Neural crest cell (in vitro differentiated cells): ENCODE measurements around the gene B3GLCT. TPM values are rescaled to one million over a fixed set of nuclear protein-coding genes. Genes with fewer than 3 reads are reported as not detected.
A peak's percentile ranks its signal among the peaks of the same experiment; 100 is the strongest.

Source experiments
- DNase-seq: peaks from one replicate; pipeline ENCODE4 v3.0.0; 2021; ENCODE audit warnings: low read depth, mixed read lengths, low spot score
- H3K27ac Mint-ChIP-seq: one replicate; pipeline ENCODE4 v1.8.0; 2021; ENCODE audit warnings: mild to moderate bottlenecking, mixed read lengths; ENCODE audit not compliant: unreplicated experiment
- H3K27me3 Mint-ChIP-seq: 2 replicates; pipeline ENCODE4 v1.8.0; 2021; ENCODE audit warnings: low read depth, mild to moderate bottlenecking, mixed read lengths
- H3K36me3 Mint-ChIP-seq: 2 replicates; pipeline ENCODE4 v1.8.0; 2021; ENCODE audit warnings: low read depth, mild to moderate bottlenecking, mixed read lengths
- H3K4me1 Mint-ChIP-seq: 2 replicates; pipeline ENCODE4 v1.8.0; 2021; ENCODE audit warnings: mixed read lengths
- H3K4me3 Mint-ChIP-seq: one replicate; pipeline ENCODE4 v1.8.0; 2021; ENCODE audit warnings: mild to moderate bottlenecking, mixed read lengths
- H3K9me3 Mint-ChIP-seq: 2 replicates; pipeline ENCODE4 v1.8.0; 2021; ENCODE audit warnings: mixed read lengths
- total RNA-seq: library from RNA; stranded (reverse); gene quantifications from 2 replicates; pipeline ENCODE4 v1.2.1, GENCODE V29; 2021
- TF ChIP-seq, protein P1 (sequence below): fragments of 200-600 bp; sonication (generic); conservative IDR thresholded peaks from 2 replicates; pipeline ENCODE4 v1.5.0; 2021; ENCODE audit warnings: antibody characterized with exemption, mild to moderate bottlenecking

B3GLCT gene
- total RNA-seq, 1 donor from 2014 or later: 16.8 TPM

DNA sequence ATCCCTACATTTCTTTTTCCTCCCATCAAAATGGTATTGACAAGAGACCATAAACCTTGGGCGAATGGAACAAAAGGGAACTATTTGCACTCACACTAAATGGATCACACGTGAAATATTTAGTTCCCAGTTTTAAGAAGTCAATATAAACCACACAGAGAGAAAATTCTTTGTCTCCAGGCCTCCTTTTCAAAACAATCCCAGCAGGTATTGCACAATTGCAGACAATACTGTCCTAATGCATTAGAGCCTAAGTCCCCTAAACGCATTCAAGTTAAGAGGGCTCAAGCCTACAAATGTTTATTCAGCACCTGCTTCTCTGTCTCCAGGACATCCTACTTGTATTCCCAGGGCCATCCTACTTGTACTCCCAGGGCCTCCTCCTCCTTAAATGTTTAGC is 1.3 kb upstream of the B3GLCT start:
- H3K27me3 Mint-ChIP-seq: no peaks in the 10 kb centered on the region
- no peaks in the 10 kb centered on the region for H3K9me3 Mint-ChIP-seq
- no peak overlapping the region for H3K27ac Mint-ChIP-seq
- TF ChIP-seq, protein P1, sequence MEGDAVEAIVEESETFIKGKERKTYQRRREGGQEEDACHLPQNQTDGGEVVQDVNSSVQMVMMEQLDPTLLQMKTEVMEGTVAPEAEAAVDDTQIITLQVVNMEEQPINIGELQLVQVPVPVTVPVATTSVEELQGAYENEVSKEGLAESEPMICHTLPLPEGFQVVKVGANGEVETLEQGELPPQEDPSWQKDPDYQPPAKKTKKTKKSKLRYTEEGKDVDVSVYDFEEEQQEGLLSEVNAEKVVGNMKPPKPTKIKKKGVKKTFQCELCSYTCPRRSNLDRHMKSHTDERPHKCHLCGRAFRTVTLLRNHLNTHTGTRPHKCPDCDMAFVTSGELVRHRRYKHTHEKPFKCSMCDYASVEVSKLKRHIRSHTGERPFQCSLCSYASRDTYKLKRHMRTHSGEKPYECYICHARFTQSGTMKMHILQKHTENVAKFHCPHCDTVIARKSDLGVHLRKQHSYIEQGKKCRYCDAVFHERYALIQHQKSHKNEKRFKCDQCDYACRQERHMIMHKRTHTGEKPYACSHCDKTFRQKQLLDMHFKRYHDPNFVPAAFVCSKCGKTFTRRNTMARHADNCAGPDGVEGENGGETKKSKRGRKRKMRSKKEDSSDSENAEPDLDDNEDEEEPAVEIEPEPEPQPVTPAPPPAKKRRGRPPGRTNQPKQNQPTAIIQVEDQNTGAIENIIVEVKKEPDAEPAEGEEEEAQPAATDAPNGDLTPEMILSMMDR: no peak
- no peaks in the 10 kb centered on the region for H3K36me3 Mint-ChIP-seq
- DNase-seq: no peak
- H3K4me1 Mint-ChIP-seq: peaks cover 18% of the 10 kb centered on the region
- H3K4me3 Mint-ChIP-seq: peak overlapping the region; percentile 85

DNA sequence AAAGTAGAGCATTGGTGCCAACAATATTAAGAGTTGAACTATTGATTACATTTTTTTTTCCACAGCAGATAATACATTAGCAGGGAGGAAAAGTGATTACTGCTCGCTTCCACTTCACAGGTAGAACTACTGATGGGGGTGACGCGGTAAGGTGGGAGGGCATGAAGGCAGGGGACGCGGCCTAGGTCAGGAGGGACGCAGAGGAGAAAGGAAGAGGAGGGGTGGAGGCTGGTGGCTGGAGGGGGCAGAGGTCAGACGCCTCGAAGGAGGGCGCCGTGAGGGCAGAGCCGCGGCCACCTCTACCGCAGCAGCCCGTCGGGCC is 287 bp upstream of the B3GLCT start:
- Mint-ChIP-seq H3K9me3 (no peaks in the 10 kb centered on the region), H3K27ac (no peak overlapping the region), H3K4me3 (peak overlapping the region; percentile 85), H3K36me3 (no peaks in the 10 kb centered on the region), H3K4me1 (peaks cover 22% of the 10 kb centered on the region), H3K27me3 (no peaks in the 10 kb centered on the region)
- no peak for DNase-seq
- TF ChIP-seq, protein P1: no peak

DNA sequence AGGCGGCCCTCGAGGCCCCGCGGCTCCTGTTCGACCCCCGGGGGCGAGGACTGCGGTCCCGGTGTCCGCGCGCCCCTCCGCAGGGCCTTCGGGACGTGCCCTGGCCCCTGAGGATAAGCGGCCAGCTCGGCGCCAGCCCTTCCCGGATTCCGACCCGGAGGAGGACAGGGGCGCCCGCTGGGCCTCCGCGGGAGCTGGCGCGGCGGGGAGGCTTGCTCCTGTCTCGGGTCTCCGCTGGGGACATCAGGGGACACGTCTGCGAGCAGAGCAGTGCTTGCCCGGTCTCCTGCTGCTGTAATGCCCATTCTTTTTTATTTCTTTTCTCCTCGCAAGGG is 829 bp downstream of the B3GLCT start:
- no peaks in the 10 kb centered on the region for H3K9me3 Mint-ChIP-seq
- no peaks in the 10 kb centered on the region for H3K27me3 Mint-ChIP-seq
- TF ChIP-seq, protein P1: no peak
- no peaks in the 10 kb centered on the region for H3K36me3 Mint-ChIP-seq
- peaks cover 28% of the 10 kb centered on the region for H3K4me1 Mint-ChIP-seq
- peak; percentile 47 for DNase-seq
- H3K27ac Mint-ChIP-seq: no peak overlapping the region
- H3K4me3 Mint-ChIP-seq: peak overlapping the region; percentile 89

DNA sequence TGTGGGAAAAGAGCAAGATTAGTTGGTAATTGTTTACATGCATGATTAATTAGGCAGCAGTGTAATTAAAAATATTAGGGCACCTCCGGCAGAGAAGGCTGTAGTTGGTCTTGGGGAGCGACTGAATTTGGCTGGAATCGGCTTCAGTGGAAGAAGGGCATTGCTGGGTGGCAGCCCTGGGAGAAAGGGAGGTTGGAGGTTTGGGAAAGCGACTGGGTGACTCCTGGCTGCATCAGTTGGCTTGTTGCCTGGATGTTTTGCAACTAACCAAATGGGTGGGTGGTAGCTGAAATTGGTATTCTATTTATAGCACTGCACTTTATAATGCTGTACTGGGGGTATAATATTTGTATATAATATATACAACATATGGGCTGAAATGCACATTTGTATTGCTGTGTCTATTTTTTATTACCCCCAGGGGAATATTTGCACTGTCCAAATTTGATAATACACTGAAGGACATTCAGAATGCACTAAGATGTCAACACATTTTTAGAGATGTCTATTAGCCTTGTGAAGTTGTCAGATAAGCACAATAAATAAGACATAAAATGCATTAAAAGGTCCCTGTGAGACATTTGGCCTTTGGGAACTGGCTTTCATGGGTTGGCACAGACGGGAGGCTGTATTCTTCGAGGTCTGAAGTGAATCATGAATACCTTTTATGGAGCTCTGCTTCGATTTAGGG is 1.7 kb downstream of the B3GLCT start:
- Mint-ChIP-seq H3K27me3 (no peaks in the 10 kb centered on the region), H3K36me3 (no peaks in the 10 kb centered on the region), H3K27ac (peak overlapping the region; percentile 65), H3K4me3 (peak overlapping the region; percentile 89), H3K4me1 (peaks cover 28% of the 10 kb centered on the region), H3K9me3 (no peaks in the 10 kb centered on the region)
- no peak for DNase-seq
- TF ChIP-seq, protein P1: no peak

DNA sequence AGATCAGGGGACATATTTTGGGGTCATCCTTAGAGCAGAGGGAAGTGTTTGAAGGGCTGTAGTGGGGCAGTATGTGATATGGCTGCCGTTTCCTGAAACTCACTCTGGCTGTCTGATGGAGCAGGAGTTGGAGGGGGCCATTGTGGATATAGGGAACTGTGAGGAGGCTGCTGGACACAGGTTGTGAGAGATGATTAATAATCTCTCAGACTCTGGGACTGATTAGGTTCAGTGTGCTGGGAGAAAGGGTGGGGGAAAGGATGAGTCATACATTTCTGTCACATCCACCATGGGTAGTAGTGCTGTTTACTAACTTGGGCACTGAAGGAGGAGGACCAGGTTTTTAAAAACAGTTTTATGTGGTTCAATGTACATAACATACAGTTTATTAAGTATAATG is 4.8 kb downstream of the B3GLCT start:
- Mint-ChIP-seq H3K4me3 (peak overlapping the region; percentile 4), H3K36me3 (no peaks in the 10 kb centered on the region)

More for the DNA sequence above, 4.8 kb downstream of the B3GLCT start:
- TF ChIP-seq, protein P1: no peak
- DNase-seq: no peak
- Mint-ChIP-seq H3K27ac (no peak overlapping the region), H3K9me3 (no peaks in the 10 kb centered on the region), H3K4me1 (peaks cover 52% of the 10 kb centered on the region), H3K27me3 (no peaks in the 10 kb centered on the region)
